Liver (tissue), 9 donors: ENCODE results near the gene CLASP2. TPM values are rescaled to one million over a fixed set of nuclear protein-coding genes. Genes with fewer than 3 reads are reported as not detected.

ENCODE experiments used
- DNase-seq: peaks from one replicate; pipeline ENCODE4 v3.0.0-alpha.2; 2017; ENCODE audit warnings: low spot score
- H3K27ac ChIP-seq, 2 donors: one replicate each; pipeline ENCODE4 v1.7.0; 2013; ENCODE audit warnings: inconsistent platforms in 2 of 2, low read length in 2 of 2, control low read depth in 1 of 2, low read depth in 1 of 2, mild to moderate bottlenecking in 1 of 2
- H3K27me3 ChIP-seq, 4 donors: one replicate each; pipeline versions ENCODE4 v1.6.1 to v1.7.0; 2013; ENCODE audit warnings: low read length in 3 of 4, inconsistent platforms in 1 of 4, mild to moderate bottlenecking in 1 of 4, moderate library complexity in 1 of 4; ENCODE audit not compliant: control insufficient read depth in 4 of 4, insufficient read depth in 4 of 4
- H3K36me3 ChIP-seq, 4 donors: one replicate each; pipeline versions ENCODE4 v1.6.1 to v1.7.0; 2013; ENCODE audit warnings: low read length in 3 of 4, mild to moderate bottlenecking in 3 of 4, low read depth in 1 of 4, moderate library complexity in 1 of 4; ENCODE audit not compliant: control insufficient read depth in 4 of 4, insufficient read depth in 3 of 4
- H3K4me1 ChIP-seq, 4 donors: one replicate each; pipeline versions ENCODE4 v1.6.1 to v1.7.0; 2013; ENCODE audit warnings: low read length in 3 of 4, mild to moderate bottlenecking in 3 of 4, moderate library complexity in 1 of 4; ENCODE audit not compliant: control insufficient read depth in 4 of 4, insufficient read depth in 4 of 4
- H3K4me3 ChIP-seq, 3 donors: one replicate each; pipeline versions ENCODE4 v1.6.1 to v1.7.0; 2013; ENCODE audit warnings: low read length in 3 of 3, control low read depth in 1 of 3, low read depth in 1 of 3, mild to moderate bottlenecking in 1 of 3
- H3K9ac ChIP-seq, 2 donors: one replicate each; pipeline ENCODE4 v1.7.0; 2013; ENCODE audit warnings: low read length in 2 of 2, mild to moderate bottlenecking in 2 of 2, moderate library complexity in 2 of 2, control low read depth in 1 of 2, low read depth in 1 of 2
- H3K9me3 ChIP-seq, 4 donors: one replicate each; pipeline versions ENCODE4 v1.6.1 to v1.7.0; 2013; ENCODE audit warnings: low read length in 3 of 4; ENCODE audit not compliant: control insufficient read depth in 4 of 4
- EGR1 ChIP-seq, 2 donors: IDR thresholded peaks; 2 replicates each; pipeline ENCODE4 v1.6.1; 2016 to 2018; ENCODE audit warnings: antibody characterized with exemption in 2 of 2, low read depth in 2 of 2
- FOXA1 ChIP-seq: IDR thresholded peaks from 2 replicates; pipeline ENCODE4 v1.6.1; 2016; ENCODE audit warnings: antibody characterized with exemption
- FOXA2 ChIP-seq: IDR thresholded peaks from 2 replicates; pipeline ENCODE4 v1.6.1; 2016; ENCODE audit warnings: antibody characterized with exemption
- GABPA ChIP-seq, 2 donors: IDR thresholded peaks in 1 of 2; conservative IDR thresholded peaks in 1 of 2; 2 replicates each; pipeline ENCODE4 v1.6.1; 2016; ENCODE audit warnings: antibody characterized with exemption in 2 of 2, mild to moderate bottlenecking in 1 of 2, moderate library complexity in 1 of 2
- HNF4A ChIP-seq, 2 donors: conservative IDR thresholded peaks; 2 replicates each; pipeline ENCODE4 v1.6.1; 2016; ENCODE audit warnings: antibody characterized with exemption in 2 of 2, mild to moderate bottlenecking in 2 of 2
- HNF4G ChIP-seq: IDR thresholded peaks from 2 replicates; pipeline ENCODE4 v1.6.1; 2016; ENCODE audit warnings: antibody characterized with exemption
- JUND ChIP-seq, 2 donors: IDR thresholded peaks; 2 replicates each; pipeline ENCODE4 v1.6.1; 2016; ENCODE audit warnings: antibody characterized with exemption in 2 of 2
- NR2F2 ChIP-seq: IDR thresholded peaks from 2 replicates; pipeline ENCODE4 v1.6.1; 2016; ENCODE audit warnings: antibody characterized with exemption
- RAD21 ChIP-seq, 2 donors: IDR thresholded peaks; 2 replicates each; pipeline ENCODE4 v1.6.1; 2016; ENCODE audit warnings: antibody characterized with exemption in 2 of 2, mild to moderate bottlenecking in 2 of 2
- RXRA ChIP-seq, 2 donors: IDR thresholded peaks; 2 replicates each; pipeline ENCODE4 v1.6.1; 2017 to 2018; ENCODE audit warnings: antibody characterized with exemption in 2 of 2, mild to moderate bottlenecking in 1 of 2
- SP1 ChIP-seq: IDR thresholded peaks from 2 replicates; pipeline ENCODE4 v1.6.1; 2018; ENCODE audit warnings: antibody characterized with exemption, mild to moderate bottlenecking
- TAF1 ChIP-seq: conservative IDR thresholded peaks from 2 replicates; pipeline ENCODE4 v1.6.1; 2016; ENCODE audit warnings: antibody characterized with exemption, mild to moderate bottlenecking
- YY1 ChIP-seq: IDR thresholded peaks from 2 replicates; pipeline ENCODE4 v1.6.1; 2016; ENCODE audit warnings: antibody characterized with exemption, mild to moderate bottlenecking
- WGBS: extraction: QIAGEN DNeasy Blood & Tissue Kit; methylation state at CpG from one replicate; pipeline ENCODE4 v1.1.7; 2013; 5-methylcytosine and 5-hydroxymethylcytosine counted together
- polyA plus RNA-seq, 2 donors: library from polyadenylated mRNA; stranded (reverse) in 1 of 2; unstranded in 1 of 2; fragments of 200-250 nt in 1 of 2; fragments of >200 nt in 1 of 2; fragmentation: Nextera tagmentation in 1 of 2; extraction: Ambion mirVana in 1 of 2; gene quantifications; one replicate each; pipeline versions ENCODE4 v1.2.1 to v1.2.3, GENCODE V29; 2013 to 2015
- total RNA-seq, 2 donors: library from RNA; depleted of rRNA; stranded (reverse); fragments of >200 nt; gene quantifications; one replicate each; pipeline ENCODE4 v1.2.3, GENCODE V29; 2014
- TF ChIP-seq, protein P1 (sequence below): fragments of 150-350 bp; IDR thresholded peaks from 2 replicates; pipeline ENCODE4 v1.5.1; 2017; ENCODE audit warnings: improper control_type of control experiment, low read depth, low read length; ENCODE audit not compliant: missing input control
- TF ChIP-seq, protein P2 (sequence below): IDR thresholded peaks from 2 replicates; pipeline ENCODE4 v1.6.1; 2016; ENCODE audit warnings: antibody characterized with exemption
- TF ChIP-seq, protein P3 (sequence below): IDR thresholded peaks from 2 replicates; pipeline ENCODE4 v1.6.1; 2016; ENCODE audit warnings: antibody characterized with exemption, mild to moderate bottlenecking
- TF ChIP-seq, protein P4 (sequence below): IDR thresholded peaks from 2 replicates; pipeline ENCODE4 v1.6.1; 2016; ENCODE audit warnings: antibody characterized with exemption
- TF ChIP-seq, protein P5 (sequence below): IDR thresholded peaks from 2 replicates; pipeline ENCODE4 v1.6.1; 2016; ENCODE audit warnings: antibody characterized with exemption
- donor health status: healthy.
- donor health status: healthy.
- donor health status: healthy.
- donor health status: healthy.
- donor health status: healthy.

Gene CLASP2
- total and polyA plus RNA-seq, 4 donors = 3.7 to 27.6 (median 17.3) TPM

DNA sequence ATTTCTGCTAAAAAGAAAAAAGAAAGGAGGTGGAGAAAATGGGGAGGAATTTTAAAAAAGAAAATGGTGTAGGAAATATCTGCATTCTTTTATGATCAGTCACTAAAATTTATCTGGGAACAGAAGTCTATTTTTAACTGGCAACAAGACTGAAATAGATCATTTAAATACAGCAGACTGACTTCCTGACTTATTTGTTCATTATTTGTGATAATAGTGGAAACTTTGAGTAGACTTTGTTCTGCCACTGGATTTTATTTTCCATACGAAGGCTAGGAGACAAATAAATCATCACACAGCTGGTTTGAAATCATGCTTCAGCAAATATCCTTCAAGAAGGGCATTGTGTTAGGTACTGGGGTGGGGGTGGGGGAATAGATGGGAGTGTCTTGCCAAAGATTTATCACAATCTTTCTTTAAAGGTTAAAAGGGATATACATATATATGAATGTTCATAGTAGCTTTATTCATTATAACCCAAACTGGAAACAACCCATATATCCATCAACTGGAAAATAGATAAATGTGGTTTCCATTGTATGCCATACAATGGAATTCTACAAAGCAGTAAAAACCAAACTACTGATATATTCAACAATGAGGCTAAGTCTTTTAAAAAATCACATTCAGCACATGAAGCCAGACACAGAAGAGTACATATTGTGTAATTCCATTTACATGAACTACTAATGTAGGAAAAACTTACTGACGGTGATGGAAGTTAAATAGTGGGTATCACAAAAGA is 4.7 kb upstream of the CLASP2 start:
- no peaks in the 10 kb centered on the region for H3K36me3 ChIP-seq
- TF ChIP-seq, protein P1, sequence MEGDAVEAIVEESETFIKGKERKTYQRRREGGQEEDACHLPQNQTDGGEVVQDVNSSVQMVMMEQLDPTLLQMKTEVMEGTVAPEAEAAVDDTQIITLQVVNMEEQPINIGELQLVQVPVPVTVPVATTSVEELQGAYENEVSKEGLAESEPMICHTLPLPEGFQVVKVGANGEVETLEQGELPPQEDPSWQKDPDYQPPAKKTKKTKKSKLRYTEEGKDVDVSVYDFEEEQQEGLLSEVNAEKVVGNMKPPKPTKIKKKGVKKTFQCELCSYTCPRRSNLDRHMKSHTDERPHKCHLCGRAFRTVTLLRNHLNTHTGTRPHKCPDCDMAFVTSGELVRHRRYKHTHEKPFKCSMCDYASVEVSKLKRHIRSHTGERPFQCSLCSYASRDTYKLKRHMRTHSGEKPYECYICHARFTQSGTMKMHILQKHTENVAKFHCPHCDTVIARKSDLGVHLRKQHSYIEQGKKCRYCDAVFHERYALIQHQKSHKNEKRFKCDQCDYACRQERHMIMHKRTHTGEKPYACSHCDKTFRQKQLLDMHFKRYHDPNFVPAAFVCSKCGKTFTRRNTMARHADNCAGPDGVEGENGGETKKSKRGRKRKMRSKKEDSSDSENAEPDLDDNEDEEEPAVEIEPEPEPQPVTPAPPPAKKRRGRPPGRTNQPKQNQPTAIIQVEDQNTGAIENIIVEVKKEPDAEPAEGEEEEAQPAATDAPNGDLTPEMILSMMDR = no peak
- TF ChIP-seq, protein P2, sequence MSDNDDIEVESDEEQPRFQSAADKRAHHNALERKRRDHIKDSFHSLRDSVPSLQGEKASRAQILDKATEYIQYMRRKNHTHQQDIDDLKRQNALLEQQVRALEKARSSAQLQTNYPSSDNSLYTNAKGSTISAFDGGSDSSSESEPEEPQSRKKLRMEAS = no peak
- TF ChIP-seq JUND (IDR thresholded peaks at IDR 0.05) = peak; percentile 68 to 77
- no peak for TF ChIP-seq TAF1
- no peak for TF ChIP-seq FOXA2
- TF ChIP-seq RXRA (IDR thresholded peaks at IDR 0.05) = no peak
- TF ChIP-seq GABPA (IDR thresholded peaks at IDR 0.05 in 1 of 2, conservative IDR thresholded peaks at IDR 0.05 in 1 of 2) = no peak
- peak; percentile 28 for TF ChIP-seq YY1
- TF ChIP-seq, protein P3, sequence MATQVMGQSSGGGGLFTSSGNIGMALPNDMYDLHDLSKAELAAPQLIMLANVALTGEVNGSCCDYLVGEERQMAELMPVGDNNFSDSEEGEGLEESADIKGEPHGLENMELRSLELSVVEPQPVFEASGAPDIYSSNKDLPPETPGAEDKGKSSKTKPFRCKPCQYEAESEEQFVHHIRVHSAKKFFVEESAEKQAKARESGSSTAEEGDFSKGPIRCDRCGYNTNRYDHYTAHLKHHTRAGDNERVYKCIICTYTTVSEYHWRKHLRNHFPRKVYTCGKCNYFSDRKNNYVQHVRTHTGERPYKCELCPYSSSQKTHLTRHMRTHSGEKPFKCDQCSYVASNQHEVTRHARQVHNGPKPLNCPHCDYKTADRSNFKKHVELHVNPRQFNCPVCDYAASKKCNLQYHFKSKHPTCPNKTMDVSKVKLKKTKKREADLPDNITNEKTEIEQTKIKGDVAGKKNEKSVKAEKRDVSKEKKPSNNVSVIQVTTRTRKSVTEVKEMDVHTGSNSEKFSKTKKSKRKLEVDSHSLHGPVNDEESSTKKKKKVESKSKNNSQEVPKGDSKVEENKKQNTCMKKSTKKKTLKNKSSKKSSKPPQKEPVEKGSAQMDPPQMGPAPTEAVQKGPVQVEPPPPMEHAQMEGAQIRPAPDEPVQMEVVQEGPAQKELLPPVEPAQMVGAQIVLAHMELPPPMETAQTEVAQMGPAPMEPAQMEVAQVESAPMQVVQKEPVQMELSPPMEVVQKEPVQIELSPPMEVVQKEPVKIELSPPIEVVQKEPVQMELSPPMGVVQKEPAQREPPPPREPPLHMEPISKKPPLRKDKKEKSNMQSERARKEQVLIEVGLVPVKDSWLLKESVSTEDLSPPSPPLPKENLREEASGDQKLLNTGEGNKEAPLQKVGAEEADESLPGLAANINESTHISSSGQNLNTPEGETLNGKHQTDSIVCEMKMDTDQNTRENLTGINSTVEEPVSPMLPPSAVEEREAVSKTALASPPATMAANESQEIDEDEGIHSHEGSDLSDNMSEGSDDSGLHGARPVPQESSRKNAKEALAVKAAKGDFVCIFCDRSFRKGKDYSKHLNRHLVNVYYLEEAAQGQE = no peak
- TF ChIP-seq HNF4G = no peak
- TF ChIP-seq, protein P4, sequence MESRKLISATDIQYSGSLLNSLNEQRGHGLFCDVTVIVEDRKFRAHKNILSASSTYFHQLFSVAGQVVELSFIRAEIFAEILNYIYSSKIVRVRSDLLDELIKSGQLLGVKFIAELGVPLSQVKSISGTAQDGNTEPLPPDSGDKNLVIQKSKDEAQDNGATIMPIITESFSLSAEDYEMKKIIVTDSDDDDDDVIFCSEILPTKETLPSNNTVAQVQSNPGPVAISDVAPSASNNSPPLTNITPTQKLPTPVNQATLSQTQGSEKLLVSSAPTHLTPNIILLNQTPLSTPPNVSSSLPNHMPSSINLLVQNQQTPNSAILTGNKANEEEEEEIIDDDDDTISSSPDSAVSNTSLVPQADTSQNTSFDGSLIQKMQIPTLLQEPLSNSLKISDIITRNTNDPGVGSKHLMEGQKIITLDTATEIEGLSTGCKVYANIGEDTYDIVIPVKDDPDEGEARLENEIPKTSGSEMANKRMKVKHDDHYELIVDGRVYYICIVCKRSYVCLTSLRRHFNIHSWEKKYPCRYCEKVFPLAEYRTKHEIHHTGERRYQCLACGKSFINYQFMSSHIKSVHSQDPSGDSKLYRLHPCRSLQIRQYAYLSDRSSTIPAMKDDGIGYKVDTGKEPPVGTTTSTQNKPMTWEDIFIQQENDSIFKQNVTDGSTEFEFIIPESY = no peak
- TF ChIP-seq RAD21 (IDR thresholded peaks at IDR 0.05) = no peak
- no peak for TF ChIP-seq HNF4A (conservative IDR thresholded peaks at IDR 0.05)
- no peak for TF ChIP-seq SP1
- TF ChIP-seq, protein P5, sequence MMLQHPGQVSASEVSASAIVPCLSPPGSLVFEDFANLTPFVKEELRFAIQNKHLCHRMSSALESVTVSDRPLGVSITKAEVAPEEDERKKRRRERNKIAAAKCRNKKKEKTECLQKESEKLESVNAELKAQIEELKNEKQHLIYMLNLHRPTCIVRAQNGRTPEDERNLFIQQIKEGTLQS = no peak
- no peak for TF ChIP-seq FOXA1
- peak; percentile 25 for TF ChIP-seq NR2F2
- no peak for TF ChIP-seq EGR1 (IDR thresholded peaks at IDR 0.05; ENCODE audit: low read depth in 2 of 2)
- no peak for DNase-seq
- no peak overlapping the region for H3K9ac ChIP-seq
- WGBS = 66% methylated on average over 2 of the region's 2 CpGs
- no peaks in the 10 kb centered on the region for H3K27me3 ChIP-seq
- no peaks in the 10 kb centered on the region for H3K9me3 ChIP-seq
- no peak overlapping the region for H3K27ac ChIP-seq
- peaks cover 0 to 4% (median 0%) of the 10 kb centered on the region in 4 donors for H3K4me1 ChIP-seq
- no peak overlapping the region for H3K4me3 ChIP-seq
